WTC11 (cell line): Measurements from ENCODE around the gene ITGA1.

ENCODE experiments used
- CBFB ChIP-seq: sonication (generic); formaldehyde crosslinking; IDR thresholded peaks from 2 replicates; pipeline ENCODE4 v1.8.1; 2022; ENCODE audit warnings: mild to moderate bottlenecking, low read depth, missing genetic modification reagents
- CREM ChIP-seq: sonication (generic); formaldehyde crosslinking; IDR thresholded peaks from 2 replicates; pipeline ENCODE4 v1.8.1; 2022; ENCODE audit warnings: mild to moderate bottlenecking, missing genetic modification reagents, moderate library complexity
- FOXJ3 ChIP-seq: sonication (generic); formaldehyde crosslinking; IDR thresholded peaks from 2 replicates; pipeline ENCODE4 v1.9.0; 2021; ENCODE audit warnings: missing genetic modification reagents, mild to moderate bottlenecking, borderline replicate concordance
- KAT7 ChIP-seq: sonication (generic); formaldehyde crosslinking; IDR thresholded peaks from 2 replicates; pipeline ENCODE4 v1.8.1; 2023; ENCODE audit warnings: missing genetic modification reagents, mild to moderate bottlenecking, borderline replicate concordance
- NFATC4 ChIP-seq: fragments of 250-450 bp; sonication (Bioruptor Pico); IDR thresholded peaks from 2 replicates; pipeline ENCODE4 v1.9.0; 2021; ENCODE audit warnings: mild to moderate bottlenecking
- NR3C1 ChIP-seq: sonication (generic); formaldehyde crosslinking; conservative IDR thresholded peaks from 2 replicates; pipeline ENCODE4 v1.8.1; 2023; ENCODE audit warnings: low read depth, mild to moderate bottlenecking, missing genetic modification reagents
- TP53 ChIP-seq: sonication (generic); formaldehyde crosslinking; IDR thresholded peaks from 2 replicates; pipeline ENCODE4 v1.8.1; 2023; ENCODE audit warnings: mild to moderate bottlenecking, missing genetic modification reagents
- ZNF219 ChIP-seq: sonication (generic); formaldehyde crosslinking; IDR thresholded peaks from 2 replicates; pipeline ENCODE4 v1.8.0; 2023; ENCODE audit warnings: missing genetic modification reagents, mild to moderate bottlenecking, borderline replicate concordance
- ZNF317 ChIP-seq: sonication (generic); formaldehyde crosslinking; IDR thresholded peaks from 2 replicates; pipeline ENCODE4 v1.8.1; 2023; ENCODE audit warnings: low read depth, mild to moderate bottlenecking, moderate library complexity, missing genetic modification reagents, borderline replicate concordance
- TF ChIP-seq, protein P1 (sequence below): fragments of 200-600 bp; IDR thresholded peaks from 2 replicates; pipeline ENCODE4 v1.8.0; 2022; ENCODE audit warnings: antibody characterized with exemption
- TF ChIP-seq, protein P2 (sequence below): sonication (generic); formaldehyde crosslinking; IDR thresholded peaks from 2 replicates; pipeline ENCODE4 v1.8.0; 2022; ENCODE audit warnings: mild to moderate bottlenecking, missing genetic modification reagents
- TF ChIP-seq, protein P3 (sequence below): sonication (generic); formaldehyde crosslinking; IDR thresholded peaks from 2 replicates; pipeline ENCODE4 v1.8.0; 2022; ENCODE audit warnings: mild to moderate bottlenecking, missing genetic modification reagents

DNA sequence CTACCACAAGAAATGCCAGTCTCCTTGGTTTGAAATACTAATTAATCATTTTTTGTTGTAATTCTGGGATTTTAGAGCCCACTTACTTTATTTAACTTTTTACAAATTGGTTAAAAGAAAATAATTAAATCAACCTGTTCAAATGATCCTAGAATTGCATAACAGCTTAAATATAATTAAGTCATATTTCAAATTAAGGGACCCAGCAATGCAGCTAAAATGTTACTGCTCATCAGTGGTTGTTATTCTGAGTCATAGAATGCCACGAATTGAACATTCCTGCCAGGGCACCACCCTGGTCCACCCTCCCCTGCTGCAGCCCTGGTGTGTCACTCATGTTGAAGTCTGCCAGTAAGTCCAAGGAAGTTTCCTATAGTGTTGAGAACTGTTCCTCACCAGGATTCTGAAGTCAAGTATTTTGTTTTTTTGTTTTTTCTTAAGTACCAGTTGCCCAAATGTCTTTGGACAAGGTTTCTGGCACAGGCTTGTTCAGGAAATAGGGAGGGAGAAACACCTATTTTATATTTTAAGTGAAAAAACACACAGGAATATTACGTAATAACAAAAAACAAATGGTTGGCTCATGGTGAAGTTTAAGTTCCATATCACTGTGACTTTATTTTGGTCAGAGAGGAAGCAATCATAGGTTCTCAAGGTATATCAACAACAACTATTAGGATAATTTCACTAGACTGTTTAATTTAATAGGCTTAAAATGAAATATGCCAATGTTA, 4.3 kb upstream of the ITGA1 start:
- TF ChIP-seq FOXJ3 (CRISPR knock-in tag), result no peak
- TF ChIP-seq, protein P1, sequence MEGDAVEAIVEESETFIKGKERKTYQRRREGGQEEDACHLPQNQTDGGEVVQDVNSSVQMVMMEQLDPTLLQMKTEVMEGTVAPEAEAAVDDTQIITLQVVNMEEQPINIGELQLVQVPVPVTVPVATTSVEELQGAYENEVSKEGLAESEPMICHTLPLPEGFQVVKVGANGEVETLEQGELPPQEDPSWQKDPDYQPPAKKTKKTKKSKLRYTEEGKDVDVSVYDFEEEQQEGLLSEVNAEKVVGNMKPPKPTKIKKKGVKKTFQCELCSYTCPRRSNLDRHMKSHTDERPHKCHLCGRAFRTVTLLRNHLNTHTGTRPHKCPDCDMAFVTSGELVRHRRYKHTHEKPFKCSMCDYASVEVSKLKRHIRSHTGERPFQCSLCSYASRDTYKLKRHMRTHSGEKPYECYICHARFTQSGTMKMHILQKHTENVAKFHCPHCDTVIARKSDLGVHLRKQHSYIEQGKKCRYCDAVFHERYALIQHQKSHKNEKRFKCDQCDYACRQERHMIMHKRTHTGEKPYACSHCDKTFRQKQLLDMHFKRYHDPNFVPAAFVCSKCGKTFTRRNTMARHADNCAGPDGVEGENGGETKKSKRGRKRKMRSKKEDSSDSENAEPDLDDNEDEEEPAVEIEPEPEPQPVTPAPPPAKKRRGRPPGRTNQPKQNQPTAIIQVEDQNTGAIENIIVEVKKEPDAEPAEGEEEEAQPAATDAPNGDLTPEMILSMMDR, result no peak
- no peak for TF ChIP-seq CREM (CRISPR knock-in tag)
- TF ChIP-seq, protein P2, sequence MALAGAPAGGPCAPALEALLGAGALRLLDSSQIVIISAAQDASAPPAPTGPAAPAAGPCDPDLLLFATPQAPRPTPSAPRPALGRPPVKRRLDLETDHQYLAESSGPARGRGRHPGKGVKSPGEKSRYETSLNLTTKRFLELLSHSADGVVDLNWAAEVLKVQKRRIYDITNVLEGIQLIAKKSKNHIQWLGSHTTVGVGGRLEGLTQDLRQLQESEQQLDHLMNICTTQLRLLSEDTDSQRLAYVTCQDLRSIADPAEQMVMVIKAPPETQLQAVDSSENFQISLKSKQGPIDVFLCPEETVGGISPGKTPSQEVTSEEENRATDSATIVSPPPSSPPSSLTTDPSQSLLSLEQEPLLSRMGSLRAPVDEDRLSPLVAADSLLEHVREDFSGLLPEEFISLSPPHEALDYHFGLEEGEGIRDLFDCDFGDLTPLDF (CRISPR knock-in tag), result no peak
- TF ChIP-seq, protein P3, sequence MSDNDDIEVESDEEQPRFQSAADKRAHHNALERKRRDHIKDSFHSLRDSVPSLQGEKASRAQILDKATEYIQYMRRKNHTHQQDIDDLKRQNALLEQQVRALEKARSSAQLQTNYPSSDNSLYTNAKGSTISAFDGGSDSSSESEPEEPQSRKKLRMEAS (CRISPR knock-in tag), result no peak
- no peak for TF ChIP-seq NR3C1 (CRISPR knock-in tag)
- TF ChIP-seq CBFB (CRISPR knock-in tag), result no peak
- no peak for TF ChIP-seq ZNF219
- no peak for TF ChIP-seq ZNF317 (CRISPR knock-in tag)
- no peak for TF ChIP-seq TP53 (CRISPR knock-in tag)
- no peak for TF ChIP-seq KAT7
- no peak for TF ChIP-seq NFATC4
